Hepatocyte (in vitro differentiated cells): Measurements from ENCODE around the gene NCOA4. TPM values are rescaled to one million over a fixed set of nuclear protein-coding genes. Genes with fewer than 3 reads are reported as not detected.

ENCODE experiments used
- DNase-seq: peaks from one replicate; pipeline ENCODE4 v3.0.0-alpha.2; 2016; ENCODE audit warnings: low spot score
- H2AFZ ChIP-seq: fragments of 200-600 bp; sonication (generic); 2 replicates; pipeline ENCODE4 v1.6.0; 2016; ENCODE audit warnings: antibody characterized with exemption, mild to moderate bottlenecking
- H3K27ac ChIP-seq: fragments of 200-600 bp; sonication (generic); 2 replicates; pipeline ENCODE4 v1.5.1; 2016; ENCODE audit warnings: mild to moderate bottlenecking
- H3K27me3 ChIP-seq: fragments of 200-600 bp; sonication (generic); 2 replicates; pipeline ENCODE4 v1.6.1; 2016
- H3K36me3 ChIP-seq: fragments of 200-600 bp; sonication (generic); replicated peaks from 2 replicates; pipeline ENCODE4 v1.5.1; 2016; ENCODE audit warnings: low read depth; ENCODE audit not compliant: insufficient read depth
- H3K4me1 ChIP-seq: fragments of 200-600 bp; sonication (generic); 2 replicates; pipeline ENCODE4 v1.5.1; 2016; ENCODE audit warnings: mild to moderate bottlenecking, moderate library complexity; ENCODE audit not compliant: insufficient read depth
- H3K4me2 ChIP-seq: fragments of 200-600 bp; sonication (generic); 2 replicates; pipeline ENCODE4 v1.6.0; 2016
- H3K4me3 ChIP-seq: fragments of 200-600 bp; sonication (generic); 2 replicates; pipeline ENCODE4 v1.5.1; 2016; ENCODE audit warnings: mild to moderate bottlenecking
- H3K79me2 ChIP-seq: fragments of 200-600 bp; sonication (generic); 2 replicates; pipeline ENCODE4 v1.6.0; 2017; ENCODE audit warnings: mild to moderate bottlenecking
- H3K9me2 ChIP-seq: fragments of 200-600 bp; sonication (generic); replicated peaks from 2 replicates; pipeline ENCODE4 v1.6.0; 2017; ENCODE audit warnings: mild to moderate bottlenecking; ENCODE audit not compliant: insufficient read depth
- H3K9me3 ChIP-seq: fragments of 200-600 bp; sonication (generic); 2 replicates; pipeline ENCODE4 v1.5.1; 2016; ENCODE audit warnings: low read depth, mild to moderate bottlenecking
- H4K20me1 ChIP-seq: fragments of 200-600 bp; sonication (generic); 2 replicates; pipeline ENCODE4 v1.6.0; 2016; ENCODE audit warnings: mild to moderate bottlenecking; ENCODE audit not compliant: insufficient read depth, poor library complexity, severe bottlenecking
- EZH2 ChIP-seq: fragments of 200-600 bp; sonication (generic); IDR thresholded peaks from 2 replicates; pipeline ENCODE4 v1.6.1; 2016; ENCODE audit warnings: antibody characterized with exemption, mild to moderate bottlenecking, borderline replicate concordance
- EZH2phosphoT487 ChIP-seq: fragments of 200-600 bp; sonication (generic); IDR thresholded peaks from one replicate; pipeline ENCODE4 v1.6.1; 2018; ENCODE audit warnings: antibody characterized with exemption, mild to moderate bottlenecking, low read depth, moderate library complexity; ENCODE audit not compliant: unreplicated experiment, severe bottlenecking
- WGBS: methylation state at CpG from one replicate; pipeline ENCODE4 v1.1.6; 2016; ENCODE audit warnings: low lambda C conversion rate; ENCODE audit errors: missing lambda C conversion rate; 5-methylcytosine and 5-hydroxymethylcytosine counted together
- polyA plus RNA-seq: library from polyadenylated mRNA; unstranded; fragments of >200 nt; fragmentation: Nextera tagmentation; extraction: Ambion mirVana; gene quantifications from 2 replicates; pipeline ENCODE4 v1.2.1, GENCODE V29; 2016
- total RNA-seq: library from RNA; depleted of rRNA; stranded (reverse); fragments of >200 nt; gene quantifications from 2 replicates; pipeline ENCODE4 v1.2.3, GENCODE V29; 2014
- TF ChIP-seq, protein P1 (sequence below): fragments of 200-600 bp; sonication (generic); IDR thresholded peaks from 2 replicates; pipeline ENCODE4 v1.5.1; 2016; ENCODE audit warnings: antibody characterized with exemption, mild to moderate bottlenecking; ENCODE audit not compliant: poor library complexity

Gene NCOA4
- total and polyA plus RNA-seq, 2 experiments from 2014 or later, result 81.8 to 171 TPM

GRCh38 chr10:46042527-46042926 lies 12.1 kb upstream of the NCOA4 start:
- no peak for DNase-seq
- Histone ChIP-seq H4K20me1 (no peaks in the 10 kb centered on the region), H3K27ac (no peak overlapping the region), H2AFZ (no peak overlapping the region), H3K36me3 (no peaks in the 10 kb centered on the region), H3K4me3 (no peak overlapping the region), H3K4me1 (no peaks in the 10 kb centered on the region), H3K9me3 (no peaks in the 10 kb centered on the region), H3K79me2 (no peaks in the 10 kb centered on the region), H3K27me3 (no peaks in the 10 kb centered on the region), H3K9me2 (no peaks in the 10 kb centered on the region), H3K4me2 (no peak overlapping the region)
- 68% methylated on average over 4 of the region's 4 CpGs for WGBS
- TF ChIP-seq EZH2phosphoT487 (no peak), EZH2 (no peak)
- TF ChIP-seq, protein P1, sequence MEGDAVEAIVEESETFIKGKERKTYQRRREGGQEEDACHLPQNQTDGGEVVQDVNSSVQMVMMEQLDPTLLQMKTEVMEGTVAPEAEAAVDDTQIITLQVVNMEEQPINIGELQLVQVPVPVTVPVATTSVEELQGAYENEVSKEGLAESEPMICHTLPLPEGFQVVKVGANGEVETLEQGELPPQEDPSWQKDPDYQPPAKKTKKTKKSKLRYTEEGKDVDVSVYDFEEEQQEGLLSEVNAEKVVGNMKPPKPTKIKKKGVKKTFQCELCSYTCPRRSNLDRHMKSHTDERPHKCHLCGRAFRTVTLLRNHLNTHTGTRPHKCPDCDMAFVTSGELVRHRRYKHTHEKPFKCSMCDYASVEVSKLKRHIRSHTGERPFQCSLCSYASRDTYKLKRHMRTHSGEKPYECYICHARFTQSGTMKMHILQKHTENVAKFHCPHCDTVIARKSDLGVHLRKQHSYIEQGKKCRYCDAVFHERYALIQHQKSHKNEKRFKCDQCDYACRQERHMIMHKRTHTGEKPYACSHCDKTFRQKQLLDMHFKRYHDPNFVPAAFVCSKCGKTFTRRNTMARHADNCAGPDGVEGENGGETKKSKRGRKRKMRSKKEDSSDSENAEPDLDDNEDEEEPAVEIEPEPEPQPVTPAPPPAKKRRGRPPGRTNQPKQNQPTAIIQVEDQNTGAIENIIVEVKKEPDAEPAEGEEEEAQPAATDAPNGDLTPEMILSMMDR, result no peak

DNA sequence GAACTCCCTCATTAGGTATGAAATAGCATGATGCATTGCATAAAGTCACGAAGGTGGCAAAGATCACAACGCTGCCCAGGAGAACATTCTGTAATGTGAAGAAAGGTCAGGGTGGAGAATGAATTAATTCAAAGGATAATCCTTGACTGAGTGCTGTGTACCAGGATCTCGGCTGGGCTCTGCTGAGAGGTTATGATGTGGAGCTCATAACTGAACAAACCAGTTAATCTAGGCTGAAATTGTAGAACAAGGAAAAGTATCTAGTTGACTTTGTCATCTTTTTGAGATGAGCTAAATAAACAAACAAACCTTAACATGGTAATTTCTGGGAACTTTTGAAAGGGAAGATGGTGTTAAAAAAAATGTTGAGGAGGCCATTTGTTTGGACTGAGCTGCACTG lies 9.6 kb upstream of the NCOA4 start:
- Histone ChIP-seq H3K9me2 (no peaks in the 10 kb centered on the region), H3K79me2 (no peaks in the 10 kb centered on the region), H3K36me3 (no peaks in the 10 kb centered on the region), H3K4me3 (no peak overlapping the region), H3K9me3 (no peaks in the 10 kb centered on the region), H2AFZ (no peak overlapping the region), H3K4me1 (no peaks in the 10 kb centered on the region), H3K4me2 (no peak overlapping the region), H3K27me3 (no peaks in the 10 kb centered on the region), H3K27ac (no peak overlapping the region), H4K20me1 (no peaks in the 10 kb centered on the region)
- no peak for DNase-seq
- TF ChIP-seq EZH2phosphoT487 (no peak), EZH2 (no peak)
- TF ChIP-seq, protein P1, result no peak
- WGBS, result 87% methylated on average over 3 of the region's 3 CpGs

DNA sequence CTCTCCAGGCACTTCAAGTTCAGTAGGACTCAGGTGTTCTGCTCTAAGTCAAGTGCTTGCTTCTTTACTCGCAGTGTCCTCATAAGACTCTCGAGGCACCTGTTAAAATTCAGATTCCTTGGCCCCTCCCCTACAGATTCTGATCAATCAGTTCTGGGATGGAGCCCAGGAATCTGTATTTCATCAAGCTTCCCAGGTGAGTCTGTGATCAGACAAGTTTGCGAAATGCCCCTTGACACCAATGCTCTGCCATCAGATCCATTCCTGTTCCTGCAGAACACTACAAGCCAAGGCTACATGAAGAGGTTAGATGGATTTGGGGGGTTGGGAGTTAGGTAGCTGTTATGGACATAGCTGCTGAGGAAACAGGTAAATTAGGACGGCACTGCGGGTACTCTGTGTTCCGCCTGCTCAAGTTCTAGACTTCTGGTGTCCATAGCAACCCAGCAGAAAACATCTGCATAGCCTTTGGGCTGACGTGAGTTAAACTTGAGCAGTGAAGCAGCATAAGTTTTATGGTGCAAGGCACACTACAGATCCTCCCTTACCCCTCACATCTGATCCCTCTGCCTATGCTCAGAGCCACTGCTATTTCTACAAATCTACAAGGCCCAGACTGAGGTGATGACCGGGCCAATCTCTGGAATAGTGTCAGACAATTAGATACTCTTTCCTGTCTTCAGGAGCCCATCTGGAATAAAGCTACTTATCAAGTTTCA lies 6.8 kb upstream of the NCOA4 start:
- Histone ChIP-seq H3K4me1 (no peaks in the 10 kb centered on the region), H3K4me2 (no peak overlapping the region), H3K79me2 (no peaks in the 10 kb centered on the region), H3K27ac (no peak overlapping the region), H3K9me3 (no peaks in the 10 kb centered on the region), H3K36me3 (no peaks in the 10 kb centered on the region), H3K27me3 (no peaks in the 10 kb centered on the region), H2AFZ (no peak overlapping the region), H4K20me1 (no peaks in the 10 kb centered on the region), H3K9me2 (no peaks in the 10 kb centered on the region), H3K4me3 (no peak overlapping the region)
- DNase-seq, result no peak
- WGBS, result 84% methylated on average over 8 of the region's 8 CpGs
- TF ChIP-seq EZH2, result no peak
- TF ChIP-seq, protein P1, result no peak
- no peak for TF ChIP-seq EZH2phosphoT487
